ENCODE measurements around the gene ATP6V1E1.

The ATP6V1E1 gene

GRCh38 chr22:17542452-17542851 is 86.1 kb downstream of the ATP6V1E1 start:
- DNase-seq (ENCODE audit: low read depth in 2 of 2) = no peak

Data from stimulated activated CD8-positive, alpha-beta memory T cell treated with anti-CD3 and anti-CD28 coated beads, Interleukin-2, amount 100 ng/mL, for 48 hours (primary cell).